GM13977 (cell line): ENCODE results near the gene SNX5.

Experiments used
- DNase-seq: peaks from one replicate; pipeline ENCODE4 v3.0.0; 2012; ENCODE audit warnings: low spot score
- in situ Hi-C: fragments of 300-500 bp; cut with MboI; formaldehyde crosslinking; loops from one replicate; pipeline ENCODE4 v1.12.0; 2022; ENCODE audit warnings: low sequenced_read_pairs, low pct_unique_long_range_greater_than_20kb, mixed read lengths, inconsistent platforms; ENCODE audit not compliant: unreplicated experiment
- TF ChIP-seq, protein P1 (sequence below): IDR thresholded peaks from 2 replicates; pipeline ENCODE4 v1.5.1; 2012; ENCODE audit warnings: mild to moderate bottlenecking, control low read depth; ENCODE audit not compliant: insufficient read depth; ENCODE audit errors: extremely low read depth, missing control alignments

SNX5 gene

DNA sequence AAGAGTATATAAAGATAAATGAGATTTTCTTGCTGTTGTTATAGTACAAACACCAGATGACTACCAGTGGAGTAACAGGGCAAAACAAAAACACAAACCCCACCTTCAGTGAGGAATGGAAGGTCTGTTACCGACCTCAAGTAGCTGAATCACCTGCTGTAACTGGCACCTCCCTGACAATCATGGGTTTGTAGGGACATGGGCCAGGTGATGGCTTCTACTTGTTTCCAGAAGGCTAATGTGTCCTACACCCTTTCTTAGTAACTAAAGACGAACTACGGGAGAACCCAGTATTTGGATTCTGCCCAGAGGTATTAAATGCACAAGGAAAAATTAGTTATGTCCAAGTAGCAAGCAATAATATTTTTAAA, 26.8 kb downstream of the SNX5 start:
- DNase-seq = no peak
- in situ Hi-C loops = loop anchor here (25.0 kb wide), 1 partner anchor 405 kb away; the partner anchor contains the start of gene BFSP1
- TF ChIP-seq, protein P1, sequence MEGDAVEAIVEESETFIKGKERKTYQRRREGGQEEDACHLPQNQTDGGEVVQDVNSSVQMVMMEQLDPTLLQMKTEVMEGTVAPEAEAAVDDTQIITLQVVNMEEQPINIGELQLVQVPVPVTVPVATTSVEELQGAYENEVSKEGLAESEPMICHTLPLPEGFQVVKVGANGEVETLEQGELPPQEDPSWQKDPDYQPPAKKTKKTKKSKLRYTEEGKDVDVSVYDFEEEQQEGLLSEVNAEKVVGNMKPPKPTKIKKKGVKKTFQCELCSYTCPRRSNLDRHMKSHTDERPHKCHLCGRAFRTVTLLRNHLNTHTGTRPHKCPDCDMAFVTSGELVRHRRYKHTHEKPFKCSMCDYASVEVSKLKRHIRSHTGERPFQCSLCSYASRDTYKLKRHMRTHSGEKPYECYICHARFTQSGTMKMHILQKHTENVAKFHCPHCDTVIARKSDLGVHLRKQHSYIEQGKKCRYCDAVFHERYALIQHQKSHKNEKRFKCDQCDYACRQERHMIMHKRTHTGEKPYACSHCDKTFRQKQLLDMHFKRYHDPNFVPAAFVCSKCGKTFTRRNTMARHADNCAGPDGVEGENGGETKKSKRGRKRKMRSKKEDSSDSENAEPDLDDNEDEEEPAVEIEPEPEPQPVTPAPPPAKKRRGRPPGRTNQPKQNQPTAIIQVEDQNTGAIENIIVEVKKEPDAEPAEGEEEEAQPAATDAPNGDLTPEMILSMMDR = no peak

DNA sequence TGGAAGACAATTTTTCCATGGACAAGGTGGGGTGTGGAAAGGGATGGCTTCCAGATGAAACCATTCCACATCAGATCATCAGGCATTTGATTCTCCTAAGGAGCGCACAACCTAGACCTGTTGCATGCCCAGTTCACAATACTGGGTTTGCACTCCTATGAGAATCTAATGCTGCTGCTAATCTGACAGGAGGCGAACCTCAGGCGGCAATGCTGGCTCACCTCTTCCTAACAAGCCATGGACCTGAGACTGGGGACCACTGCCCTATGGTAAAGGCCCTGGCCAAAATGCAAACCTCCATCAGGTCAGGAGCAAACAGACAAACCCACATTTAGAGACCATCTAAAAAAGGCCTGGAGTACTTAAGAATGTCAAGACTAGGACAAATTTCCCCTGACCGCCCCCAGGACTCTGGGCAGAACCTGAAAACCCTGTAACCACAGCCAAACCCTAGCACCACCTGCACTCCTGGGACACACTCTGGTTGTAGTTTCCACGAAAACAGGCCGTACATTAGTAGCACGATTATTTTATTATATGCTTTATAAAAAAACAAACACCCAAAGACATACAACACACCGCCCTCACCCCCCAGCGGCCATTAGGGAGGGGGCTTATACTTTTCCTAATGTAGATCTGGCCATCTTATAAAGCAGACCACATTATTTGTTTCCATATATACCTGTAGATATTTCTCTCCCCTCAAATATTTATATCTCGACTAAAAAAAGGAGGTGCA, 27.3 kb downstream of the SNX5 start:
- in situ Hi-C loops = loop anchor here (25.0 kb wide), 1 partner anchor 404 kb away; the partner anchor contains the start of gene BFSP1
- TF ChIP-seq, protein P1 = no peak
- no peak for DNase-seq

DNA sequence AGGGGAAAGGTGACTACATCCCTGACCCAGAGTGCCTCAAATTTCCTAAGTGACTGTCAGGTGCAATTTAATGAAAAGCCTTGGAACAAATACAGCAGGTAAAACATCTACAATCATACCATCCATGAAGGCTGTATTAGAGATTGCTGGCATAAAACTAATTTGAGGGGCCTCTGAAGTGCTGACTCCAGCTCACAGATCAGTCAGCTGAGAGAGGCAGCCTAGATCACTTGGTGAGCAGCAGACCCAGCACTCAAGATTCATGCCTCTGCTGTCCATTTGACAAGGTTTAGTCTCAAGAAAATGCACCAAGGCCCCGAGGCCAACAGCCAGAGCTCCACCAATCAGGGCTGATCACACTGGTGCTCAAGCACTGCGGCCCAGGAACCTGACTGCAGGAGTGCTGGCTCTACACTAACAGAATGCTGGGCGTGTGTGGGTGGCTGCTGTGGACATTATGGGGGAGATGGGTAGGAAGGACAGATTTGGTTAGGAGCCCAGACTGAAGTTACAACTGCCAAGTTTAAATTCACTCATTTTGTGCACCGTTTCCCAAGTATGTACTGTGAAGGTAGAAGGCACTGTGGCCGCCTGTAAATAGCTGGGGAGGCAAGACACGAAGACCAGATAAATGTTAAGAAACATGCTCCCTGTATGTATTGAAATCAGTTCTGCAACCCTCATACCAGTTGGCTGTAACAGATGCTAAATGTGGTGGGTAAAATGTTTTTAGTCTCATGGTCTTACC, 28.2 kb downstream of the SNX5 start:
- in situ Hi-C loops = loop anchor here (25.0 kb wide), 1 partner anchor 403 kb away; the partner anchor contains the start of gene BFSP1
- DNase-seq = no peak
- TF ChIP-seq, protein P1 = no peak

DNA sequence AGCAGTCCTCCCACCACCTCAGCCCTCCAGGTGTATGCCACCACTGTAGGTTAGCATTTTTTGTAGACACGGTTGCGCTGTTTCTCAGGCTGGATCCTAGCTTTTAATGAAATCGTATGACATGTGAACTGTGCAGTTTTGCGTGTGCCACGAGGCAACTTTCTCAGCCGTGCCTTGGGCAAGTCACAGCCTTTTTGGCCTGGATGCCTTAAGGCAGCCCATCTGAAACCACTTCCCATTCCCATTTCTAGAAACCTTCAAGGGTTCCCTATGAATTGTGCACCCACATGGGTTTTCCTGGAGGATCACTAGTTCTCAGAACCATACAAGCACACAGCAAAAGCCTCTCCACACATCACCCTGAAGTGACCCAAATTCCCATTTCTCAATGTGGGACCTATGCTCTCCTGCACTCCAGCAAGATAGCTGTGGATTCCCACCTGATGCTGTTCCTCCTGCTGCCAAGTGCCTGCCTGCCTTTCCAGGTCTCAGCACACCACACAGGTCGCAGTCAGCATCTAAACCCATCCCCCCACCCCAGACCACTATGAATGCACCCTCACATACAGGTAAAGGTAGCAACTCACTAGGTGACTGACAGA, 28.9 kb downstream of the SNX5 start:
- TF ChIP-seq, protein P1 = no peak
- DNase-seq = no peak
- in situ Hi-C loops = loop anchor here (25.0 kb wide), 1 partner anchor 402 kb away; the partner anchor contains the start of gene BFSP1

DNA sequence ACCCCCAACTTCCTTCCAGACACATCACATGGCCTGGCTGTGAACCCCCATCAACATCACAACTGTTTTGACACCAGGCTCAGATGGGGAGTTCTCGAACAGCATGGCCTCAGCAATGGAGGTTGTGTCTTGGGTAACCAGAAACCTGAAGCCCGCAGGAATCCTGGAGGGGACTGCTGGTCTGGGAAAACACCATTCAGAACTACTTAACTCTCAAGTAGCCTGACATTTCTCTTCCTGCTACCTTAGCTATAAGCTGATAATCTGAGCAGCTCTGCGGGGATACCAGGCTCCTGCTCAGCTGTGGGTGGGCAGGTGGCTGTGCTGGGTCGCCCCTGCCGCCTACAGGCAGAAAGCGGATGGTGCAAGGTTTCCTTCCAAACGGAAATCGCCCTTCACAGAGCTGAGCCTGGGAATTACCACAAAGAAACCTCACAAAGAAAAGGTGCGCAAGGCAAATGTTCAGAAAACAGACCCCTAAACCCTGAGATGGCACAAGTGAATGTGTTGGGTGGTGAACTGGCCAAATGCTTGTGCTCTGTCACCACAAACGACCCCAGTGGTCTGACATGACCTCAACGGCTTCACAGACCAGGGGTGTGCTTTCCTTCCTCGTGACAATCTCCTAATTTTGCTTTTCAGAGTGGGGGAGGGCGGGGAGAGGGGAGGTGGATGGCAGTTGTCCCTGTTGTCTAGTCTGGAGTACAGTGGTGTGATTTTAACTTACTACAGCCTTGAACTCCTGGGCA, 29.5 kb downstream of the SNX5 start:
- TF ChIP-seq, protein P1 = peak; percentile 95
- in situ Hi-C loops = loop anchor here (25.0 kb wide), 1 partner anchor 402 kb away; the partner anchor contains the start of gene BFSP1
- peak; percentile 74 for DNase-seq
